HEK293 (cell line): ENCODE data around the gene ZNF184.
A peak's percentile ranks its signal among the peaks of the same experiment; 100 is the strongest.
"Not testable (repeated sequence)": the region's sequence is repeated elsewhere in the genome, so short reads cannot be mapped to it uniquely, and the experiment has no call there.

Source experiments
- CTCF ChIA-PET: fragments of 350-600 bp; formaldehyde crosslinking; extraction: SDS; loops from one replicate; lab custom pipeline; 2021; ENCODE audit warnings: antibody characterized with exemption; lab: Yijun Ruan, JAX
- POLR2A ChIA-PET: fragments of 300-600 bp; formaldehyde crosslinking; extraction: SDS; loops from one replicate; lab custom pipeline; 2020; ENCODE audit warnings: antibody characterized with exemption, inconsistent platforms; lab: Yijun Ruan, JAX
- H3K27ac ChIP-seq: fragments of 200-500 bp; sonication (Bioruptor generic); 2 replicates; pipeline ENCODE4 v1.5.1; 2014; ENCODE audit warnings: low read depth, low read length, control low read depth, inconsistent platforms; ENCODE audit errors: extremely low read depth
- H3K36me3 ChIP-seq, 2 experiments: fragments of 200-500 bp in 1 of 2; sonication (Bioruptor generic) in 1 of 2; 1 replicate in 1 of 2; 2 replicates in 1 of 2; pipeline ENCODE4 v1.5.1; 2014 to 2017; ENCODE audit warnings: inconsistent platforms in 2 of 2, low read length in 2 of 2; ENCODE audit not compliant: control insufficient read depth in 2 of 2, insufficient read depth in 1 of 2
- H3K4me1 ChIP-seq: fragments of 200-500 bp; sonication (Bioruptor generic); 2 replicates; pipeline ENCODE4 v1.5.1; 2014; ENCODE audit warnings: mild to moderate bottlenecking, low read length, inconsistent platforms; ENCODE audit not compliant: control insufficient read depth, insufficient read depth
- H3K4me3 ChIP-seq: 2 replicates; pipeline ENCODE4 v1.5.1; 2011; ENCODE audit warnings: low read depth, mild to moderate bottlenecking, control low read depth, low read length, moderate library complexity
- H3K9me3 ChIP-seq: fragments of 200-500 bp; sonication (Bioruptor generic); 2 replicates; pipeline ENCODE4 v1.5.1; 2014; ENCODE audit warnings: low read depth, low read length, inconsistent platforms; ENCODE audit not compliant: control insufficient read depth, insufficient read depth
- EGR2 ChIP-seq: fragments of 450-650 bp; formaldehyde crosslinking; IDR thresholded peaks from 2 replicates; pipeline ENCODE4 v1.5.1; 2016; ENCODE audit warnings: low read depth, missing biosample characterization, missing genetic modification characterization
- KLF9 ChIP-seq: fragments of 450-650 bp; formaldehyde crosslinking; IDR thresholded peaks from 2 replicates; pipeline ENCODE4 v1.5.1; 2016; ENCODE audit warnings: missing biosample characterization, missing genetic modification characterization, low read depth
- MYNN ChIP-seq: fragments of 450-650 bp; formaldehyde crosslinking; IDR thresholded peaks from 2 replicates; pipeline ENCODE4 v1.5.1; 2016; ENCODE audit warnings: missing biosample characterization, missing genetic modification characterization, borderline replicate concordance
- PRDM4 ChIP-seq: fragments of 450-650 bp; formaldehyde crosslinking; IDR thresholded peaks from 2 replicates; pipeline ENCODE4 v1.5.1; 2017; ENCODE audit warnings: missing biosample characterization, missing genetic modification characterization
- RBAK ChIP-seq: fragments of 450-650 bp; formaldehyde crosslinking; IDR thresholded peaks from 2 replicates; pipeline ENCODE4 v1.5.1; 2016; ENCODE audit warnings: missing biosample characterization, missing genetic modification characterization
- TCF7L2 ChIP-seq: IDR thresholded peaks from 2 replicates; pipeline ENCODE4 v1.6.1; 2011; ENCODE audit warnings: low read depth, mild to moderate bottlenecking, inconsistent platforms, low read length, moderate library complexity, borderline replicate concordance
- TRIM28 ChIP-seq: IDR thresholded peaks from 2 replicates; pipeline ENCODE4 v1.6.1; 2011; ENCODE audit warnings: low read length, control low read depth, borderline replicate concordance
- TSHZ1 ChIP-seq: fragments of 450-650 bp; formaldehyde crosslinking; IDR thresholded peaks from 2 replicates; pipeline ENCODE4 v1.5.1; 2016; ENCODE audit warnings: missing biosample characterization, missing genetic modification characterization, borderline replicate concordance
- ZFHX2 ChIP-seq: fragments of 450-650 bp; formaldehyde crosslinking; conservative IDR thresholded peaks from 2 replicates; pipeline ENCODE4 v1.5.1; 2016; ENCODE audit warnings: missing biosample characterization, missing genetic modification characterization
- ZNF335 ChIP-seq: fragments of 450-650 bp; formaldehyde crosslinking; conservative IDR thresholded peaks from 2 replicates; pipeline ENCODE4 v1.5.1; 2016; ENCODE audit warnings: missing biosample characterization, missing genetic modification characterization
- ZNF560 ChIP-seq: fragments of 450-650 bp; formaldehyde crosslinking; IDR thresholded peaks from 2 replicates; pipeline ENCODE4 v1.5.1; 2017; ENCODE audit warnings: missing biosample characterization, missing genetic modification characterization, borderline replicate concordance
- ZNF571 ChIP-seq: fragments of 450-650 bp; formaldehyde crosslinking; IDR thresholded peaks from 2 replicates; pipeline ENCODE4 v1.5.0; 2017; ENCODE audit warnings: missing biosample characterization, missing genetic modification characterization

ZNF184 gene

GRCh38 chr6:27428502-27428901 lies 44.4 kb downstream of the ZNF184 start:
- H3K4me1 ChIP-seq = no peaks in the 10 kb centered on the region
- POLR2A ChIA-PET = no interaction called here
- TF ChIP-seq ZNF335 (tag by site-specific recombination) (no peak), TRIM28 (no peak), PRDM4 (tag by site-specific recombination) (no peak), ZNF560 (tag by site-specific recombination) (no peak), RBAK (tag by site-specific recombination) (no peak), TSHZ1 (tag by site-specific recombination) (no peak), KLF9 (tag by site-specific recombination) (no peak), ZNF571 (no peak), MYNN (no peak)
- no peak overlapping the region for H3K27ac ChIP-seq
- H3K4me3 ChIP-seq = no peak overlapping the region
- CTCF ChIA-PET = no interaction called here
- no peaks in the 10 kb centered on the region for H3K9me3 ChIP-seq
- no peaks in the 10 kb centered on the region for H3K36me3 ChIP-seq

- ChIA-PET POLR2A (no interaction called here), CTCF (interaction anchor here (0.6 kb wide), 1 partner anchor 117 kb away, joined by 3 read pairs; no protein-coding TSS in a partner anchor)
- Histone ChIP-seq H3K4me3 (no peak overlapping the region), H3K9me3 (no peaks in the 10 kb centered on the region), H3K36me3 (no peaks in the 10 kb centered on the region), H3K4me1 (no peaks in the 10 kb centered on the region), H3K27ac (no peak overlapping the region)
- TF ChIP-seq TCF7L2 (no peak), ZFHX2 (tag by site-specific recombination) (peak; percentile 62), EGR2 (tag by site-specific recombination) (peak; percentile 92)
Observed at GRCh38 chr6:27426045-27426620, 46.8 kb downstream of the ZNF184 start.

- H3K36me3 ChIP-seq, CTCF ChIA-PET, H3K4me1 ChIP-seq, H3K9me3 ChIP-seq, POLR2A ChIA-PET, H3K27ac ChIP-seq, H3K4me3 ChIP-seq: not testable (repeated sequence)
Observed at GRCh38 chr6:27424851-27425250, 48.1 kb downstream of the ZNF184 start.
